Endothelial cell (in vitro differentiated cells): ENCODE measurements around the gene PPFIA4. TPM values are rescaled to one million over a fixed set of nuclear protein-coding genes. Genes with fewer than 3 reads are reported as not detected.

Source experiments
- DNase-seq: peaks from one replicate; pipeline ENCODE4 v3.0.0; 2021; ENCODE audit warnings: low spot score
- H3K27ac Mint-ChIP-seq: one replicate; pipeline ENCODE4 v1.8.0; 2021; ENCODE audit warnings: mixed read lengths, inconsistent platforms; ENCODE audit not compliant: unreplicated experiment
- H3K27me3 Mint-ChIP-seq: one replicate; pipeline ENCODE4 v1.8.0; 2021; ENCODE audit warnings: mild to moderate bottlenecking, moderate library complexity, mixed read lengths, inconsistent platforms; ENCODE audit not compliant: unreplicated experiment
- H3K36me3 Mint-ChIP-seq: one replicate; pipeline ENCODE4 v1.8.0; 2021; ENCODE audit warnings: mild to moderate bottlenecking, low read depth, mixed read lengths, inconsistent platforms; ENCODE audit not compliant: unreplicated experiment
- H3K4me1 Mint-ChIP-seq: one replicate; pipeline ENCODE4 v1.8.0; 2021; ENCODE audit warnings: mild to moderate bottlenecking, mixed read lengths, inconsistent platforms; ENCODE audit not compliant: unreplicated experiment
- H3K4me3 Mint-ChIP-seq: one replicate; pipeline ENCODE4 v1.8.0; 2021; ENCODE audit warnings: mild to moderate bottlenecking, mixed read lengths, inconsistent platforms; ENCODE audit not compliant: unreplicated experiment
- H3K9me3 Mint-ChIP-seq: one replicate; pipeline ENCODE4 v1.8.0; 2021; ENCODE audit warnings: mixed read lengths, inconsistent platforms; ENCODE audit not compliant: unreplicated experiment
- CTCF ChIP-seq: fragments of 200-600 bp; sonication (generic); IDR thresholded peaks from one replicate; pipeline ENCODE4 v1.5.0; 2021; ENCODE audit warnings: antibody characterized with exemption; ENCODE audit not compliant: unreplicated experiment
- total RNA-seq: library from RNA; stranded (reverse); fragmentation: NEBNext Ultra II Directional; extraction: Animal tissue kit (Norgen Biotek cat#: 25700); gene quantifications from one replicate; pipeline ENCODE4 v1.2.1, GENCODE V29; 2021; ENCODE audit not compliant: unreplicated experiment

PPFIA4 gene
- total RNA-seq, 1 donor from 2014 or later, result 4.0 TPM

GRCh38 chr1:203039609-203040512 lies 13.6 kb downstream of the PPFIA4 start:
- no peak overlapping the region for H3K4me3 Mint-ChIP-seq
- TF ChIP-seq CTCF, result peak; percentile 59
- H3K27ac Mint-ChIP-seq, result no peak overlapping the region
- peaks cover 10% of the 10 kb centered on the region for H3K27me3 Mint-ChIP-seq
- peaks cover 8% of the 10 kb centered on the region for H3K4me1 Mint-ChIP-seq
- peaks cover 6% of the 10 kb centered on the region for H3K36me3 Mint-ChIP-seq
- DNase-seq, result peak; percentile 83
- no peaks in the 10 kb centered on the region for H3K9me3 Mint-ChIP-seq

- Mint-ChIP-seq H3K4me1 (peaks cover 8% of the 10 kb centered on the region), H3K9me3 (no peaks in the 10 kb centered on the region), H3K4me3 (peak overlapping the region; percentile 34), H3K36me3 (peaks cover 9% of the 10 kb centered on the region), H3K27me3 (peaks cover 11% of the 10 kb centered on the region), H3K27ac (no peak overlapping the region)
- TF ChIP-seq CTCF, result no peak
- no peak for DNase-seq
Measured at GRCh38 chr1:203040513-203041275, 14.4 kb downstream of the PPFIA4 start.

GRCh38 chr1:203041351-203041932 lies 15.2 kb downstream of the PPFIA4 start:
- Mint-ChIP-seq H3K27me3 (peaks cover 9% of the 10 kb centered on the region), H3K27ac (no peak overlapping the region), H3K9me3 (no peaks in the 10 kb centered on the region), H3K4me1 (peaks cover 8% of the 10 kb centered on the region), H3K36me3 (peaks cover 9% of the 10 kb centered on the region), H3K4me3 (no peak overlapping the region)
- no peak for DNase-seq
- TF ChIP-seq CTCF, result no peak

- Mint-ChIP-seq H3K27me3 (peaks cover 9% of the 10 kb centered on the region), H3K4me1 (peaks cover 8% of the 10 kb centered on the region), H3K36me3 (peaks cover 9% of the 10 kb centered on the region), H3K9me3 (no peaks in the 10 kb centered on the region), H3K27ac (no peak overlapping the region), H3K4me3 (no peak overlapping the region)
- no peak for DNase-seq
- TF ChIP-seq CTCF, result no peak
Measured at GRCh38 chr1:203043830-203044545, 17.7 kb downstream of the PPFIA4 start.
